ENCODE results near the gene FAM222B. TPM values are rescaled to one million over a fixed set of nuclear protein-coding genes. Genes with fewer than 3 reads are reported as not detected.
"Not testable (repeated sequence)": the region's sequence is repeated elsewhere in the genome, so short reads cannot be mapped to it uniquely, and the experiment has no call there.

The FAM222B gene
- total RNA-seq, 1 experiment from 2014 or later = 9.5 TPM

GRCh38 chr17:28728364-28729200, 114.0 kb downstream of the FAM222B start, which contains the start of gene NEK8:
Gene NEK8, plus strand, starts transcription at chr17:28728788. Its CDS starts 26 bp downstream, at chr17:28728814.
- DNase-seq (ENCODE audit: low spot score) = peak; percentile 99

- DNase-seq (ENCODE audit: low spot score) = peak; percentile 98
These were observed 115.7 kb downstream of the FAM222B start for GRCh38 chr17:28726627-28727491.

GRCh38 chr17:28726226-28726626, 116.4 kb downstream of the FAM222B start, which contains the start of gene TLCD1:
Gene TLCD1, minus strand, starts transcription at chr17:28726233. Its CDS starts 136 bp downstream, at chr17:28726097.
- peak; percentile 66 for DNase-seq (ENCODE audit: low spot score)

GRCh38 chr17:28725660-28726225, 116.8 kb downstream of the FAM222B start:
- peak; percentile 76 for DNase-seq (ENCODE audit: low spot score)

GRCh38 chr17:28725166-28725659, 117.4 kb downstream of the FAM222B start:
- DNase-seq (ENCODE audit: low spot score) = peak; percentile 84

GRCh38 chr17:28724500-28725165, 118.0 kb downstream of the FAM222B start:
- DNase-seq (ENCODE audit: low spot score) = peak; percentile 40

- DNase-seq (ENCODE audit: low spot score) = peak; percentile 63
These were observed 118.6 kb downstream of the FAM222B start for GRCh38 chr17:28723836-28724499.

GRCh38 chr17:28723159-28723835, 119.3 kb downstream of the FAM222B start:
- no peak for DNase-seq (ENCODE audit: low spot score)

- DNase-seq (ENCODE audit: low spot score) = no peak
These were observed 120.0 kb downstream of the FAM222B start for GRCh38 chr17:28722417-28723158.

GRCh38 chr17:28720997-28721329, 121.6 kb downstream of the FAM222B start:
- DNase-seq (ENCODE audit: low spot score) = not testable (repeated sequence)

GRCh38 chr17:28720247-28720996, 122.2 kb downstream of the FAM222B start:
- DNase-seq (ENCODE audit: low spot score) = peak; percentile 56

GRCh38 chr17:28719021-28719433, 123.6 kb downstream of the FAM222B start:
- DNase-seq (ENCODE audit: low spot score) = no peak

- DNase-seq (ENCODE audit: low spot score) = no peak
These were observed 124.1 kb downstream of the FAM222B start for GRCh38 chr17:28718333-28719020.

GRCh38 chr17:28717578-28718332, 124.8 kb downstream of the FAM222B start, which contains the start of gene RAB34:
Gene RAB34, minus strand, starts transcription at chr17:28717868. Its CDS starts 602 bp downstream, at chr17:28717266.
- no peak for DNase-seq (ENCODE audit: low spot score)

GRCh38 chr17:28716740-28717577, 125.6 kb downstream of the FAM222B start:
- DNase-seq (ENCODE audit: low spot score) = no peak

GRCh38 chr17:28715217-28715616, 127.4 kb downstream of the FAM222B start:
- DNase-seq (ENCODE audit: low spot score) = no peak

All from HT-29 (cell line).